HUES6 (cell line): Measurements from ENCODE around the gene ABCA13.

Source experiments
- H3K27ac ChIP-seq: 2 replicates; pipeline ENCODE4 v1.7.0; 2013; ENCODE audit warnings: low read depth, mild to moderate bottlenecking, low read length, inconsistent platforms
- H3K27me3 ChIP-seq: 2 replicates; pipeline ENCODE4 v1.6.1; 2013; ENCODE audit warnings: low read length; ENCODE audit not compliant: control insufficient read depth, insufficient read depth
- H3K36me3 ChIP-seq: 2 replicates; pipeline ENCODE4 v1.6.1; 2013; ENCODE audit warnings: low read length; ENCODE audit not compliant: control insufficient read depth, insufficient read depth
- H3K4me1 ChIP-seq: 2 replicates; pipeline ENCODE4 v1.6.1; 2013; ENCODE audit warnings: low read length; ENCODE audit not compliant: control insufficient read depth, insufficient read depth
- H3K4me3 ChIP-seq: 2 replicates; pipeline ENCODE4 v1.5.1; 2013; ENCODE audit warnings: low read depth, low read length
- H3K9ac ChIP-seq: one replicate; pipeline ENCODE4 v1.6.1; 2013; ENCODE audit warnings: mild to moderate bottlenecking, low read length
- H3K9me3 ChIP-seq: 2 replicates; pipeline ENCODE4 v1.6.1; 2013; ENCODE audit warnings: low read depth, low read length; ENCODE audit not compliant: control insufficient read depth, insufficient read depth

The ABCA13 gene

GRCh38 chr7:48466713-48467112 is 295.5 kb downstream of the ABCA13 start:
- Histone ChIP-seq H3K36me3 (no peaks in the 10 kb centered on the region), H3K4me1 (no peaks in the 10 kb centered on the region), H3K27ac (no peak overlapping the region), H3K27me3 (no peaks in the 10 kb centered on the region), H3K9me3 (peaks cover 3% of the 10 kb centered on the region; the same call in 1 of the 2 replicates), H3K4me3 (no peak overlapping the region), H3K9ac (no peak overlapping the region)

DNA sequence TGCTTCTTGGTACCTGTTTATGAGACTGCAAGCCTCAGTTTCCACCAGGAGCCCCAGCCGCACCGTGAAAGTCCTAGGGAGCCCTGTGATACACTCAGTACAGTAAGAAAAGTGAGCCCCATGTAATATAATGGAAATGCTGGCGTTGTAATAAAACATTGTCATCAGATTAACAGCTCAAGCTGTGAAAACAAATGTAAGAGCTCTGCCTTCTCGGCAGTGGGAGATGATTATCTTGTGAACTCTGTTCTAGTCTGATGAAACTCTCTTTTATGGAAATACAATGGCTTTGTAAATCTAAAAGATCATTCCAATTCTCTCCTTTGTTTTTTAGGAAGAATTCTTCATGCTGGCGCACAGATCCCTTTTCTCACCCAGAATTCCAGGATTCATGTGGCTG is 299.9 kb downstream of the ABCA13 start:
- H3K9ac ChIP-seq = no peak overlapping the region
- H3K27me3 ChIP-seq = no peaks in the 10 kb centered on the region
- H3K36me3 ChIP-seq = no peaks in the 10 kb centered on the region
- no peak overlapping the region for H3K4me3 ChIP-seq
- no peaks in the 10 kb centered on the region for H3K9me3 ChIP-seq
- H3K4me1 ChIP-seq = peaks cover 9% of the 10 kb centered on the region; the same call in 1 of the 2 replicates
- H3K27ac ChIP-seq = no peak overlapping the region

DNA sequence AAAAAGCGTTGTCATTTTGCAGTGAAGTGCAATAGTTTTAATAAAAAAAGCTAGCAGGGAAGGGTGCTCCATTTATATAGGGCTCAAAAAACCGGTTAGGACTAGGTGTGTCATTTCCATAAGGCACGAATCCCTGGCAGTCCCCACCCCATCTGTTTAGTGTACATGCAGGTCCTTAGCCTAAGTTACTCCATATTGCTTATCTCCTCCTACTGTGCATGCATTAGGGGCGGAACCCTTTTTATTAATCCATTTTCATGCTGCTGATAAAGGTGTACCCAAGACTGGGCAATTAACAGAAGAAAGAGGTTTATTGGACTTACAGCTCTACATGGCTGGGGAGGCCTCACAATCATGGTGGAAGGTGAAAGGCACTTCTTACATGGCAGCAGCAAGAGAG is 301.4 kb downstream of the ABCA13 start:
- no peaks in the 10 kb centered on the region for H3K36me3 ChIP-seq
- no peak overlapping the region for H3K4me3 ChIP-seq
- H3K9ac ChIP-seq = no peak overlapping the region
- no peaks in the 10 kb centered on the region for H3K9me3 ChIP-seq
- H3K27me3 ChIP-seq = no peaks in the 10 kb centered on the region
- no peak overlapping the region for H3K27ac ChIP-seq
- H3K4me1 ChIP-seq = peaks cover 9% of the 10 kb centered on the region; the same call in 1 of the 2 replicates

- H3K36me3 ChIP-seq = no peaks in the 10 kb centered on the region
- H3K27me3 ChIP-seq = no peaks in the 10 kb centered on the region
- H3K4me1 ChIP-seq = peaks cover 9% of the 10 kb centered on the region; the same call in 1 of the 2 replicates
- H3K4me3 ChIP-seq = no peak overlapping the region
- no peak overlapping the region for H3K9ac ChIP-seq
- no peak overlapping the region for H3K27ac ChIP-seq
- H3K9me3 ChIP-seq = no peaks in the 10 kb centered on the region
Measured at GRCh38 chr7:48473205-48473865, 302.1 kb downstream of the ABCA13 start.

DNA sequence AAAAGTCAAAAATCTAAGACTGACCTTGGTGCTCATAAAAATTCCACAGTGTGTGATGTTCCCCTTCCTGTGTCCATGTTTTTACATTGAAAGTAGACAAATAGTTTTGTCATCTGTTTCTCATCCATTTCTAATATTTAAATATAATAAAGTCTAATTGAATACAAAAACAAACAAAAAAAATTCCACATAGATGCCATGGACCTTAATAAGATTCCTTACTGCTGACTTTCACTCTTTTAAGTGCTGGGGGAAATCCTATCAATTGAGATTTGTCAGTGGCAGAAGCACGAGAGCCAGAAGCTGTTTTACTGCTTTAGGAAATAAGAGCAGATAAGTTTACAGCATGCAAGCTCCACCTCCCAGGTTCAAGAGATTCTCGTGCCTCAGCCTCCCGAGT is 310.0 kb downstream of the ABCA13 start:
- H3K27me3 ChIP-seq = no peaks in the 10 kb centered on the region
- H3K4me3 ChIP-seq = no peak overlapping the region
- no peaks in the 10 kb centered on the region for H3K36me3 ChIP-seq
- H3K27ac ChIP-seq = no peak overlapping the region
- no peaks in the 10 kb centered on the region for H3K9me3 ChIP-seq
- H3K4me1 ChIP-seq = no peaks in the 10 kb centered on the region
- no peak overlapping the region for H3K9ac ChIP-seq

- Histone ChIP-seq H3K9me3 (no peaks in the 10 kb centered on the region), H3K27me3 (no peaks in the 10 kb centered on the region), H3K9ac (no peak overlapping the region), H3K36me3 (no peaks in the 10 kb centered on the region), H3K4me1 (no peaks in the 10 kb centered on the region), H3K27ac (no peak overlapping the region), H3K4me3 (no peak overlapping the region)
Measured at GRCh38 chr7:48497521-48497920, 326.3 kb downstream of the ABCA13 start.

GRCh38 chr7:48502021-48502420 is 330.8 kb downstream of the ABCA13 start:
- no peaks in the 10 kb centered on the region for H3K9me3 ChIP-seq
- H3K27me3 ChIP-seq = no peaks in the 10 kb centered on the region
- H3K9ac ChIP-seq = no peak overlapping the region
- H3K4me3 ChIP-seq = no peak overlapping the region
- no peak overlapping the region for H3K27ac ChIP-seq
- no peaks in the 10 kb centered on the region for H3K36me3 ChIP-seq
- H3K4me1 ChIP-seq = no peaks in the 10 kb centered on the region

- Histone ChIP-seq H3K4me3 (no peak overlapping the region), H3K27ac (no peak overlapping the region), H3K9me3 (no peaks in the 10 kb centered on the region), H3K4me1 (no peaks in the 10 kb centered on the region), H3K9ac (no peak overlapping the region), H3K36me3 (no peaks in the 10 kb centered on the region), H3K27me3 (no peaks in the 10 kb centered on the region)
Measured at GRCh38 chr7:48505051-48505450, 333.8 kb downstream of the ABCA13 start.

- Histone ChIP-seq H3K4me3 (no peak overlapping the region), H3K4me1 (no peaks in the 10 kb centered on the region), H3K27me3 (no peaks in the 10 kb centered on the region), H3K36me3 (no peaks in the 10 kb centered on the region), H3K9ac (no peak overlapping the region), H3K27ac (no peak overlapping the region), H3K9me3 (no peaks in the 10 kb centered on the region)
Measured at GRCh38 chr7:48505466-48505865, 334.2 kb downstream of the ABCA13 start.

GRCh38 chr7:48506569-48506968 is 335.3 kb downstream of the ABCA13 start:
- Histone ChIP-seq H3K27ac (no peak overlapping the region), H3K4me3 (no peak overlapping the region), H3K4me1 (no peaks in the 10 kb centered on the region), H3K36me3 (no peaks in the 10 kb centered on the region), H3K9ac (no peak overlapping the region), H3K9me3 (no peaks in the 10 kb centered on the region), H3K27me3 (no peaks in the 10 kb centered on the region)

- no peaks in the 10 kb centered on the region for H3K27me3 ChIP-seq
- no peaks in the 10 kb centered on the region for H3K36me3 ChIP-seq
- no peak overlapping the region for H3K27ac ChIP-seq
- no peak overlapping the region for H3K9ac ChIP-seq
- H3K4me1 ChIP-seq = peaks cover 6% of the 10 kb centered on the region; the same call in 1 of the 2 replicates
- H3K9me3 ChIP-seq = no peaks in the 10 kb centered on the region
- H3K4me3 ChIP-seq = no peak overlapping the region
Measured at GRCh38 chr7:48511080-48511479, 339.8 kb downstream of the ABCA13 start.
